ENCODE data around the gene PPP1R8.
A peak's percentile ranks its signal among the peaks of the same experiment; 100 is the strongest.
"Not testable (repeated sequence)": the region's sequence is repeated elsewhere in the genome, so short reads cannot be mapped to it uniquely, and the experiment has no call there.

The PPP1R8 gene

GRCh38 chr1:27833470-27833869 lies 2.9 kb downstream of the PPP1R8 start:
- no peak for DNase-seq

- no peak for DNase-seq
Measured at GRCh38 chr1:27835046-27835445, 4.5 kb downstream of the PPP1R8 start.

GRCh38 chr1:27835501-27835900 lies 4.9 kb downstream of the PPP1R8 start:
- DNase-seq = no peak

GRCh38 chr1:27849951-27850350 lies 19.4 kb downstream of the PPP1R8 start:
- DNase-seq = no peak

GRCh38 chr1:27855085-27855484 lies 24.5 kb downstream of the PPP1R8 start:
- DNase-seq = no peak

- DNase-seq = no peak
Measured at GRCh38 chr1:27856561-27857343, 26.2 kb downstream of the PPP1R8 start.

GRCh38 chr1:27857552-27857951 lies 27.0 kb downstream of the PPP1R8 start:
- DNase-seq = not testable (repeated sequence)

- peak; percentile 81 for DNase-seq
Measured at GRCh38 chr1:27858072-27858948, 27.7 kb downstream of the PPP1R8 start.

- DNase-seq = no peak
Measured at GRCh38 chr1:27858949-27859576, 28.5 kb downstream of the PPP1R8 start.

GRCh38 chr1:27861436-27861835 lies 30.9 kb downstream of the PPP1R8 start:
- DNase-seq = no peak

- DNase-seq = no peak
Measured at GRCh38 chr1:27862004-27862403, 31.4 kb downstream of the PPP1R8 start.

- DNase-seq = no peak
Measured at GRCh38 chr1:27862671-27863537, 32.3 kb downstream of the PPP1R8 start.

- DNase-seq = no peak
Measured at GRCh38 chr1:27863538-27863915, 32.9 kb downstream of the PPP1R8 start.

- no peak for DNase-seq
Measured at GRCh38 chr1:27864264-27864895, 33.8 kb downstream of the PPP1R8 start.

GRCh38 chr1:27865821-27866220 lies 35.2 kb downstream of the PPP1R8 start:
- DNase-seq = no peak

- no peak for DNase-seq
Measured at GRCh38 chr1:27868556-27868931, 38.0 kb downstream of the PPP1R8 start.

- DNase-seq = peak; percentile 46
Measured at GRCh38 chr1:27868932-27869718, 38.5 kb downstream of the PPP1R8 start.

- no peak for DNase-seq
Measured at GRCh38 chr1:27869719-27870085, 39.1 kb downstream of the PPP1R8 start.

- DNase-seq = not testable (repeated sequence)
Measured at GRCh38 chr1:27871076-27871475, 40.5 kb downstream of the PPP1R8 start.

GRCh38 chr1:27872059-27872801 lies 41.6 kb downstream of the PPP1R8 start, which contains the start of gene THEMIS2:
Gene THEMIS2 (plus strand): TSS chr1:27872544. CDS start chr1:27872572, 28 bp downstream.
- peak; percentile 79 for DNase-seq
